Activated T-cell treated with anti-CD3 and anti-CD28 coated beads for 24 hours (primary cell): ENCODE measurements around the gene LMX1A.

Experiments
- DNase-seq: peaks from one replicate; pipeline ENCODE4 v3.0.0-alpha.2; 2020; ENCODE audit warnings: low read depth

The LMX1A gene

GRCh38 chr1:165162671-165163241 is 193.8 kb downstream of the LMX1A start:
- DNase-seq: no peak

- no peak for DNase-seq
Observed at GRCh38 chr1:165161130-165161529, 195.4 kb downstream of the LMX1A start.

- no peak for DNase-seq
Observed at GRCh38 chr1:165153182-165153581, 203.3 kb downstream of the LMX1A start.

GRCh38 chr1:165152727-165153126 is 203.8 kb downstream of the LMX1A start:
- no peak for DNase-seq

- DNase-seq: no peak
Observed at GRCh38 chr1:165152109-165152508, 204.4 kb downstream of the LMX1A start.
